Hepatocyte (in vitro differentiated cells): ENCODE results near the gene NR6A1. TPM values are rescaled to one million over a fixed set of nuclear protein-coding genes. Genes with fewer than 3 reads are reported as not detected.
"Not testable (repeated sequence)": the region's sequence is repeated elsewhere in the genome, so short reads cannot be mapped to it uniquely, and the experiment has no call there.

Experiments
- DNase-seq: peaks from one replicate; pipeline ENCODE4 v3.0.0-alpha.2; 2016; ENCODE audit warnings: low spot score
- H2AFZ ChIP-seq: fragments of 200-600 bp; sonication (generic); 2 replicates; pipeline ENCODE4 v1.6.0; 2016; ENCODE audit warnings: antibody characterized with exemption, mild to moderate bottlenecking
- H3K27ac ChIP-seq: fragments of 200-600 bp; sonication (generic); 2 replicates; pipeline ENCODE4 v1.5.1; 2016; ENCODE audit warnings: mild to moderate bottlenecking
- H3K27me3 ChIP-seq: fragments of 200-600 bp; sonication (generic); 2 replicates; pipeline ENCODE4 v1.6.1; 2016
- H3K36me3 ChIP-seq: fragments of 200-600 bp; sonication (generic); replicated peaks from 2 replicates; pipeline ENCODE4 v1.5.1; 2016; ENCODE audit warnings: low read depth; ENCODE audit not compliant: insufficient read depth
- H3K4me1 ChIP-seq: fragments of 200-600 bp; sonication (generic); 2 replicates; pipeline ENCODE4 v1.5.1; 2016; ENCODE audit warnings: mild to moderate bottlenecking, moderate library complexity; ENCODE audit not compliant: insufficient read depth
- H3K4me2 ChIP-seq: fragments of 200-600 bp; sonication (generic); 2 replicates; pipeline ENCODE4 v1.6.0; 2016
- H3K4me3 ChIP-seq: fragments of 200-600 bp; sonication (generic); 2 replicates; pipeline ENCODE4 v1.5.1; 2016; ENCODE audit warnings: mild to moderate bottlenecking
- H3K79me2 ChIP-seq: fragments of 200-600 bp; sonication (generic); 2 replicates; pipeline ENCODE4 v1.6.0; 2017; ENCODE audit warnings: mild to moderate bottlenecking
- H3K9me2 ChIP-seq: fragments of 200-600 bp; sonication (generic); replicated peaks from 2 replicates; pipeline ENCODE4 v1.6.0; 2017; ENCODE audit warnings: mild to moderate bottlenecking; ENCODE audit not compliant: insufficient read depth
- H3K9me3 ChIP-seq: fragments of 200-600 bp; sonication (generic); 2 replicates; pipeline ENCODE4 v1.5.1; 2016; ENCODE audit warnings: low read depth, mild to moderate bottlenecking
- H4K20me1 ChIP-seq: fragments of 200-600 bp; sonication (generic); 2 replicates; pipeline ENCODE4 v1.6.0; 2016; ENCODE audit warnings: mild to moderate bottlenecking; ENCODE audit not compliant: insufficient read depth, poor library complexity, severe bottlenecking
- CTCF ChIP-seq: fragments of 200-600 bp; sonication (generic); IDR thresholded peaks from 2 replicates; pipeline ENCODE4 v1.5.1; 2016; ENCODE audit warnings: antibody characterized with exemption, mild to moderate bottlenecking; ENCODE audit not compliant: poor library complexity
- EZH2 ChIP-seq: fragments of 200-600 bp; sonication (generic); IDR thresholded peaks from 2 replicates; pipeline ENCODE4 v1.6.1; 2016; ENCODE audit warnings: antibody characterized with exemption, mild to moderate bottlenecking, borderline replicate concordance
- EZH2phosphoT487 ChIP-seq: fragments of 200-600 bp; sonication (generic); IDR thresholded peaks from one replicate; pipeline ENCODE4 v1.6.1; 2018; ENCODE audit warnings: antibody characterized with exemption, mild to moderate bottlenecking, low read depth, moderate library complexity; ENCODE audit not compliant: unreplicated experiment, severe bottlenecking
- WGBS: methylation state at CpG from one replicate; pipeline ENCODE4 v1.1.6; 2016; ENCODE audit warnings: low lambda C conversion rate; ENCODE audit errors: missing lambda C conversion rate; 5-methylcytosine and 5-hydroxymethylcytosine counted together
- polyA plus RNA-seq: library from polyadenylated mRNA; unstranded; fragments of >200 nt; fragmentation: Nextera tagmentation; extraction: Ambion mirVana; gene quantifications from 2 replicates; pipeline ENCODE4 v1.2.1, GENCODE V29; 2016
- total RNA-seq: library from RNA; depleted of rRNA; stranded (reverse); fragments of >200 nt; gene quantifications from 2 replicates; pipeline ENCODE4 v1.2.3, GENCODE V29; 2014

NR6A1 gene
- total and polyA plus RNA-seq, 2 experiments from 2014 or later = 1.2 to 4.0 TPM

GRCh38 chr9:124616961-124617360, 154.2 kb downstream of the NR6A1 start:
- WGBS = 72% methylated on average over 3 of the region's 3 CpGs
- H4K20me1 ChIP-seq = no peaks in the 10 kb centered on the region

DNA sequence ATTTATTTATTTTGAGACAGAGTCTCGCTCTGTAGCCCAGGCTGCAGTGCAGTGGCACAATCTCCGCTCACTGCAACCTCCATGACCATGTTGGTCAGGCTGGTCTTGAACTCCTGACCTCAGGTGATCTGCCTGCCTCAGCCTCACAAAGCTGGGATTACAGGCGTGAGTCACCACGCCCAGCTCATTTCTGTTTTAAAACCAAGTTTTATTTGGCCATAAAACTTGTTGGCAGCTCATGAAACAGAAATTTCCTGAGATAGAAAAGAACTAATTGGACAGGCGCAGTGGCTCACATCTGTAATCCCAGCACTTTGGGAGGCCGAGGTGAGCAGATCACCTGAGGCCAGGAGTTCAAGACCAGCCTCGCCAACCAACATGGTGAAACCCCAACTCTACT, 155.3 kb downstream of the NR6A1 start:
- H4K20me1 ChIP-seq, H3K27me3 ChIP-seq, H3K4me3 ChIP-seq, H3K27ac ChIP-seq, H3K79me2 ChIP-seq, H2AFZ ChIP-seq, DNase-seq, H3K9me3 ChIP-seq, H3K4me1 ChIP-seq, H3K4me2 ChIP-seq, H3K9me2 ChIP-seq, H3K36me3 ChIP-seq: not testable (repeated sequence)
- WGBS = 78% methylated on average over 7 of the region's 7 CpGs

More at GRCh38 chr9:124616961-124617360, 154.2 kb downstream of the NR6A1 start:
- H3K9me2 ChIP-seq = no peaks in the 10 kb centered on the region
- H3K4me1 ChIP-seq = no peaks in the 10 kb centered on the region
- H3K79me2 ChIP-seq = no peaks in the 10 kb centered on the region
- H3K4me3 ChIP-seq = no peak overlapping the region
- DNase-seq = no peak
- H3K36me3 ChIP-seq = no peaks in the 10 kb centered on the region
- H3K27me3 ChIP-seq = no peaks in the 10 kb centered on the region
- H3K9me3 ChIP-seq = no peaks in the 10 kb centered on the region
- H3K4me2 ChIP-seq = no peak overlapping the region
- H2AFZ ChIP-seq = no peak overlapping the region
- H3K27ac ChIP-seq = no peak overlapping the region
- TF ChIP-seq EZH2 = no peak
- TF ChIP-seq EZH2phosphoT487 = no peak
- no peak for TF ChIP-seq CTCF

DNA sequence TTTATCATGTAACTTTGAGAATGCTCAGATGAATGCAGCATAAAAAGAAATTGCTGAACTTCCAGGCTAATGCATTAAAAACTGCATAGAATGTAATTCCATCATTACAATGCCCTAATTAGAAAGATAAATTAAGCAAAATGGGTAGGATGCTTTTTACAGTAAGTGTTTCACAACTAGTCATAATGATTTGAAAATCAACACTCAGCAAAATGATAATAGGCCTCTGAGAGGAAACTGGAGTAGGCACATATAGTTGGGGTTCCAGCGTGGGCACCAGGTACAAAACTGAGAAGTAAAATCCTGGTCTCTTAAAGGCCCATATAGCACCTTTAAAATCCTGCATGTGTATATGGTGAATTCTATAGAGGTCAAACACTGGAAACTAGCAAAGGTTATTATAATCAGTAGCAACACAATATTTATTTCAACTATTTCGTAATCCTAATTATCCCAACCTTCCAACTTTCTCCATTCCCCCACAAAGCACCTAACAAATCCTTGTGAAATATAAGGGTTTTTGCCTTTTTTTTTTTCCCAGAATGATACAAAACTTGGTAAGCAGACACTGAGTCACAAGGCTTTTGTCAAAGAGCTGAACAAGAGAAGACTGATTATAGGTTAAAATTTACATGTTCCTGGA, 155.9 kb downstream of the NR6A1 start:
- Histone ChIP-seq H3K27ac (no peak overlapping the region), H3K9me2 (no peaks in the 10 kb centered on the region), H3K36me3 (no peaks in the 10 kb centered on the region), H3K79me2 (no peaks in the 10 kb centered on the region), H2AFZ (no peak overlapping the region), H3K4me3 (no peak overlapping the region), H4K20me1 (no peaks in the 10 kb centered on the region), H3K4me2 (no peak overlapping the region), H3K4me1 (no peaks in the 10 kb centered on the region), H3K27me3 (no peaks in the 10 kb centered on the region), H3K9me3 (no peaks in the 10 kb centered on the region)
- TF ChIP-seq EZH2phosphoT487 = no peak
- no peak for DNase-seq
- WGBS = 97% methylated on average over 2 of the region's 2 CpGs

GRCh38 chr9:124613849-124614248, 157.3 kb downstream of the NR6A1 start:
- Histone ChIP-seq H3K36me3 (no peaks in the 10 kb centered on the region), H4K20me1 (no peaks in the 10 kb centered on the region), H3K4me1 (no peaks in the 10 kb centered on the region), H3K27ac (no peak overlapping the region), H3K79me2 (no peaks in the 10 kb centered on the region), H3K27me3 (no peaks in the 10 kb centered on the region), H3K9me2 (no peaks in the 10 kb centered on the region), H3K4me3 (no peak overlapping the region), H3K9me3 (no peaks in the 10 kb centered on the region), H3K4me2 (no peak overlapping the region), H2AFZ (no peak overlapping the region)
- 100% methylated on average over 2 of the region's 2 CpGs for WGBS
- DNase-seq = no peak
- TF ChIP-seq CTCF = no peak
- TF ChIP-seq EZH2phosphoT487 = no peak
- TF ChIP-seq EZH2 = no peak
